ENCODE data around the gene CYB5A. TPM values are rescaled to one million over a fixed set of nuclear protein-coding genes. Genes with fewer than 3 reads are reported as not detected.

The CYB5A gene
- total RNA-seq, 1 donor from 2014 or later, result 36.8 TPM

Other genes with a start within 250 kb of the CYB5A start
- 0.91 and 1.1 TPM in 2 replicates for gene FBXO15, start 144.1 kb downstream of the CYB5A start, total RNA-seq
- gene TIMM21, start 143.4 kb downstream of the CYB5A start, total RNA-seq, result 48.3 and 50.0 TPM in 2 replicates
- not detected in 2 replicates for gene C18orf63, start 23.9 kb upstream of the CYB5A start, total RNA-seq
- gene DIPK1C, start 165.3 kb upstream of the CYB5A start, total RNA-seq, result not detected in 2 replicates
- gene CNDP2, start 204.4 kb upstream of the CYB5A start, total RNA-seq, result 158 and 166 TPM in 2 replicates
- 0.09 TPM in 2 replicates for gene CNDP1, start 242.5 kb upstream of the CYB5A start, total RNA-seq

All from activated T-helper 2 cell treated with anti-CD3 and anti-CD28 coated beads, Interferon-gamma antibody, Interleukin-2, Interleukin-4, amounts not matched to agents 10 μg/mL and 5 μg/mL and 100 μg/mL, durations not matched to agents 14 hours and 24 hours and 36 hours (primary cell).